Ishikawa (cell line): Measurements from ENCODE around the gene NUAK2.

ENCODE experiments used
- CEBPB ChIP-seq: IDR thresholded peaks from 2 replicates; pipeline ENCODE4 v1.6.1; 2012
- CREB1 ChIP-seq: IDR thresholded peaks from 2 replicates; pipeline ENCODE4 v1.6.1; 2012; ENCODE audit warnings: low read depth
- EGR1 ChIP-seq: IDR thresholded peaks from 2 replicates; pipeline ENCODE4 v1.6.1; 2012
- EP300 ChIP-seq: IDR thresholded peaks from 2 replicates; pipeline ENCODE4 v1.6.1; 2012; ENCODE audit warnings: borderline replicate concordance
- FOXM1 ChIP-seq: IDR thresholded peaks from 2 replicates; pipeline ENCODE4 v1.6.1; 2012; ENCODE audit warnings: low read depth, borderline replicate concordance
- MAX ChIP-seq: IDR thresholded peaks from 2 replicates; pipeline ENCODE4 v1.6.1; 2012
- RAD21 ChIP-seq: IDR thresholded peaks from 2 replicates; pipeline ENCODE4 v1.6.1; 2012; ENCODE audit warnings: low read depth
- REST ChIP-seq: IDR thresholded peaks from 2 replicates; pipeline ENCODE4 v1.6.1; 2012; ENCODE audit warnings: low read depth, mild to moderate bottlenecking
- TAF1 ChIP-seq: IDR thresholded peaks from 2 replicates; pipeline ENCODE4 v1.6.1; 2012; ENCODE audit warnings: low read depth, mild to moderate bottlenecking
- TCF12 ChIP-seq: IDR thresholded peaks from 2 replicates; pipeline ENCODE4 v1.6.1; 2012; ENCODE audit warnings: low read depth
- TEAD4 ChIP-seq: IDR thresholded peaks from 2 replicates; pipeline ENCODE4 v1.6.1; 2012
- YY1 ChIP-seq: IDR thresholded peaks from 2 replicates; pipeline ENCODE4 v1.6.1; 2012; ENCODE audit warnings: low read depth
- TF ChIP-seq, protein P1 (sequence below): IDR thresholded peaks from 2 replicates; pipeline ENCODE4 v1.6.1; 2012

DNA sequence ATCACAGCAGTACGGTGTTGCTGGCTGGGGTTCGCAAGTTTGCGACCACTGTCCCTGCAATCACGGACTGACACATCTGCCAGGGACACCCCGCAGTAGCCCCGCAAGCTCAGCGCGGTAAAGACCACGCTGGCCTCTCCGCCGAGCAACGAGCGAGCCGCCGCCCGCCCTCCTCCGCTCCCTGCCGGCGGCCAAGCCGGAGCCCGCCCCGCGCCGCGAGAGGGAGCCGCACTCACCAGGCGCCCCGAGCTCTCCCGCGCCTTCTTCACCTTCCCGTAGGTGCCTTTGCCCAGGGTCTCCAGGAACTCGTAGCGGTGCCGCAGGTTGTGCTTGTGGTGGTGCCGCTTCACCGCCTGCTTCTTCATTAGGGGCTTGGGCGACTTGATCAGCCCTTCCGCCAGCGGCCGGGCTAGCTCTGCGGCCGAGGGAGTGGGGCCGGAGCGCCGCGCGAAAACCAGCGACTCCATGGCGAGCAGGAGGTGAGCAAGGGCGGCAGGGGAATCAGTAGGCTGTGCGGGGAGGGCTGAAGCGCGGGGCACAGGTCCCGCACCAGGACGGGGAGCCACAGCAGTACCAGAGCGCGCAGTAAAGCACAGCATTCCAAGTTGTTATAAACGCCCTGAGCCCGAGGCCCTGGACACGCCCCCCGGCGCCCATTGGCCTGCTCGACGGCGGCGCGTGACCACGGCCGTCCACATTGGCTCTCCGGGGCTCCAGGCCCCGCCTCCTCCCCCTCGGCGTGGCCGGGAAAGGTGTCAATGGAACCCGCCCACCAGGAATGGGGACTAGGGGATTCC lies at the start of gene NUAK2:
- no peak for TF ChIP-seq CEBPB
- no peak for TF ChIP-seq RAD21
- TF ChIP-seq YY1, result no peak
- TF ChIP-seq EP300, result 0 out of 2 replicates have a peak, but pooled peaks have one; percentile 25
- no peak for TF ChIP-seq EGR1
- TF ChIP-seq FOXM1, result no peak
- TF ChIP-seq TEAD4, result peak; percentile 52; the same call in 1 of the 2 replicates
- peak; percentile 89 for TF ChIP-seq TAF1
- TF ChIP-seq TCF12, result peak; percentile 51; the same call in 1 of the 2 replicates
- peak; percentile 89 for TF ChIP-seq MAX
- TF ChIP-seq REST, result no peak
- TF ChIP-seq CREB1, result no peak
- TF ChIP-seq, protein P1, sequence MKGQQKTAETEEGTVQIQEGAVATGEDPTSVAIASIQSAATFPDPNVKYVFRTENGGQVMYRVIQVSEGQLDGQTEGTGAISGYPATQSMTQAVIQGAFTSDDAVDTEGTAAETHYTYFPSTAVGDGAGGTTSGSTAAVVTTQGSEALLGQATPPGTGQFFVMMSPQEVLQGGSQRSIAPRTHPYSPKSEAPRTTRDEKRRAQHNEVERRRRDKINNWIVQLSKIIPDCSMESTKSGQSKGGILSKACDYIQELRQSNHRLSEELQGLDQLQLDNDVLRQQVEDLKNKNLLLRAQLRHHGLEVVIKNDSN, result peak; percentile 91
